Tibial nerve (tissue), 4 donors: ENCODE results near the gene UBL4A. TPM values are rescaled to one million over a fixed set of nuclear protein-coding genes. Genes with fewer than 3 reads are reported as not detected.

ENCODE experiments used
- DNase-seq, 2 donors: peaks; one replicate each; pipeline ENCODE4 v3.0.0-alpha.2; 2019; ENCODE audit warnings: low spot score in 2 of 2
- H3K27ac ChIP-seq, 4 donors: fragments of 200-600 bp; sonication (generic) in 3 of 4; one replicate each; pipeline ENCODE4 v1.5.1; 2017 to 2019; ENCODE audit warnings: mild to moderate bottlenecking in 1 of 4
- H3K27me3 ChIP-seq, 2 donors: fragments of 200-600 bp; sonication (generic) in 1 of 2; one replicate each; pipeline versions ENCODE4 v1.5.1 to v1.6.0; 2017 to 2019
- H3K36me3 ChIP-seq, 3 donors: fragments of 200-600 bp; sonication (generic); one replicate each; pipeline ENCODE4 v1.5.1; 2018 to 2019
- H3K4me1 ChIP-seq, 4 donors: fragments of 200-600 bp; sonication (generic) in 3 of 4; one replicate each; pipeline ENCODE4 v1.5.1; 2017 to 2019
- H3K4me3 ChIP-seq, 4 donors: fragments of 200-600 bp; sonication (generic) in 3 of 4; one replicate each; pipeline ENCODE4 v1.5.1; 2017 to 2019; ENCODE audit warnings: mild to moderate bottlenecking in 1 of 4, moderate library complexity in 1 of 4
- H3K9me3 ChIP-seq, 4 donors: fragments of 200-600 bp; sonication (generic) in 3 of 4; one replicate each; pipeline ENCODE4 v1.5.1; 2017 to 2019
- EP300 ChIP-seq, 2 donors: sonication (generic); formaldehyde crosslinking; IDR thresholded peaks; one replicate each; pipeline ENCODE4 v1.6.1; 2017; ENCODE audit warnings: antibody characterized with exemption in 2 of 2, mild to moderate bottlenecking in 1 of 2
- POLR2A ChIP-seq, 2 donors: fragments of 450-650 bp; IDR thresholded peaks; one replicate each; pipeline ENCODE4 v1.6.1; 2017; ENCODE audit warnings: antibody characterized with exemption in 2 of 2, mild to moderate bottlenecking in 2 of 2, moderate library complexity in 2 of 2
- WGBS, 2 donors: methylation state at CpG; one replicate each; pipeline ENCODE4 v1.1.5; 2018; 5-methylcytosine and 5-hydroxymethylcytosine counted together
- total RNA-seq, 4 donors: library from RNA; depleted of rRNA; stranded (reverse); fragments of >200 nt; gene quantifications; one replicate each; pipeline ENCODE4 v1.1.0, GENCODE V29; 2016
- TF ChIP-seq, protein P1 (sequence below), 5 experiments: fragments of 200-600 bp in 3 of 5; fragments of 450-650 bp in 2 of 5; sonication (generic) in 3 of 5; IDR thresholded peaks; one replicate each; pipeline ENCODE4 v1.5.1; 2016 to 2019; ENCODE audit warnings: antibody characterized with exemption in 5 of 5, mild to moderate bottlenecking in 3 of 5, moderate library complexity in 2 of 5

Gene UBL4A
- total RNA-seq, 4 donors from 2014 or later, result 39.0 to 58.5 (median 43.4) TPM

DNA sequence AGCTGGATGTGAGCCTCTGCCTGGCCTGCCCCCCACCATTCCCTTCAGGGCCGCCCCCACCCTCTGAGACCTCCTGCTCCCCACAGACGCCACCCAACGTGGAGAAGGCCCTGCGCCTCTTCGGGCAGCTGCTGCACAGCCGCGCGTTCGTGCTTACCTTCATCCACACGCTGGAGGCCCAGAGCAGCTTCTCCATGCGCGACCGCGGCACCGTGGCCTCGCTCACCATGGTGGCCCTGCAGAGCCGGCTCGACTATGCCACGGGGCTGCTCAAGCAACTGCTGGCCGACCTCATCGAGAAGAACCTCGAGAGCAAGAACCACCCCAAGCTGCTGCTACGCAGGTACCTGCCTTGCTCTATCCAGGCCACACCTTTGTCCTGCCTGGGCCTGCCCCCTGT lies 18.2 kb downstream of the UBL4A start:
- Histone ChIP-seq H3K27ac (no peak overlapping the region), H3K36me3 (peaks cover 0 to 95% (median 0%) of the 10 kb centered on the region in 3 donors), H3K4me3 (no peak overlapping the region), H3K27me3 (no peaks in the 10 kb centered on the region), H3K4me1 (no peaks in the 10 kb centered on the region), H3K9me3 (no peaks in the 10 kb centered on the region)
- WGBS, 2 donors, result 95 to 100% methylated on average over 2 to 16 of the region's 23 CpGs
- no peak for TF ChIP-seq EP300 (IDR thresholded peaks at IDR 0.05)
- TF ChIP-seq POLR2A (IDR thresholded peaks at IDR 0.05), result no peak
- no peak for DNase-seq

DNA sequence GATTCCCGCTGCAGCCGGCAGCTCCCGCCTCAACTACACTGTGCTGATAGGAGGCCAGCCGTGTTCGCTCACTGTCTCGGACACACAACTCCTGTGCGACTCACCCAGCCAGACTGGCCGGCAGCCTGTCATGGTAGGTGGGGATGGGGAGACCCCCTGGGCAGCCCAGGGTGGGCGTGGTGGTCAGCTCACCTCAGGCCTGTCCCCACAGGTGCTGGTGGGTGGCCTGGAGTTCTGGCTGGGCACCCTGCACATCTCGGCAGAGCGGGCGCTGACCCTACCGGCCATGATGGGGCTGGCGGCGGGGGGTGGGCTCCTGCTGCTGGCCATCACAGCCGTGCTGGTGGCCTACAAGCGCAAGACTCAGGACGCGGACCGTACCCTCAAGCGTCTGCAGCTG lies 18.9 kb downstream of the UBL4A start:
- H3K36me3 ChIP-seq, result peaks cover 0 to 91% (median 0%) of the 10 kb centered on the region in 3 donors
- no peak for TF ChIP-seq POLR2A (IDR thresholded peaks at IDR 0.05)
- TF ChIP-seq EP300 (IDR thresholded peaks at IDR 0.05), result no peak
- 100% methylated on average over 1 of the region's 21 CpGs; no CpG with 5 or more reads in 1 of the 2 donors for WGBS, 2 donors

DNA sequence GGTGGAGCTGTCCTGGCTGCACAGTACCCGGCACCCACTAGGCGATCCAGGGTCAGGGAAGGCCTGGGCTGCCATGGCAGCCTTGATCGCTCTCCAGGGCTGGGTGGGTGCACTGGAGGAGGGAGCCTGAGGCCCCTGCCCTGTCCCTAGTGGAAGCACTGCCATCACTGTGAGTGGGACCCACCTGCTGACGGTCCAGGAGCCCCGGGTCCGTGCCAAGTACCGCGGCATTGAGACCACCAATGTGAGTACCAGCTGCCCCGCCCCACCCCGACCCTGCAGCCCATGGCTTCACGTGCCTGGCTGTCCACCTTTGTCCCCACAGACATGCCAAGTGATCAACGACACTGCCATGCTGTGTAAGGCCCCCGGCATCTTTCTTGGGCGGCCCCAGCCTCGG lies 19.5 kb downstream of the UBL4A start:
- peaks cover 0 to 85% (median 0%) of the 10 kb centered on the region in 3 donors for H3K36me3 ChIP-seq
- no peaks in the 10 kb centered on the region for H3K27me3 ChIP-seq
- peaks cover 0 to 2% (median 0%) of the 10 kb centered on the region in 4 donors for H3K4me1 ChIP-seq
- no peak for DNase-seq
- no peaks in the 10 kb centered on the region for H3K9me3 ChIP-seq
- WGBS, 2 donors, result 96 to 100% methylated on average over 1 to 5 of the region's 15 CpGs
- no peak overlapping the region for H3K4me3 ChIP-seq
- TF ChIP-seq, protein P1, sequence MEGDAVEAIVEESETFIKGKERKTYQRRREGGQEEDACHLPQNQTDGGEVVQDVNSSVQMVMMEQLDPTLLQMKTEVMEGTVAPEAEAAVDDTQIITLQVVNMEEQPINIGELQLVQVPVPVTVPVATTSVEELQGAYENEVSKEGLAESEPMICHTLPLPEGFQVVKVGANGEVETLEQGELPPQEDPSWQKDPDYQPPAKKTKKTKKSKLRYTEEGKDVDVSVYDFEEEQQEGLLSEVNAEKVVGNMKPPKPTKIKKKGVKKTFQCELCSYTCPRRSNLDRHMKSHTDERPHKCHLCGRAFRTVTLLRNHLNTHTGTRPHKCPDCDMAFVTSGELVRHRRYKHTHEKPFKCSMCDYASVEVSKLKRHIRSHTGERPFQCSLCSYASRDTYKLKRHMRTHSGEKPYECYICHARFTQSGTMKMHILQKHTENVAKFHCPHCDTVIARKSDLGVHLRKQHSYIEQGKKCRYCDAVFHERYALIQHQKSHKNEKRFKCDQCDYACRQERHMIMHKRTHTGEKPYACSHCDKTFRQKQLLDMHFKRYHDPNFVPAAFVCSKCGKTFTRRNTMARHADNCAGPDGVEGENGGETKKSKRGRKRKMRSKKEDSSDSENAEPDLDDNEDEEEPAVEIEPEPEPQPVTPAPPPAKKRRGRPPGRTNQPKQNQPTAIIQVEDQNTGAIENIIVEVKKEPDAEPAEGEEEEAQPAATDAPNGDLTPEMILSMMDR (IDR thresholded peaks at IDR 0.05), result no peak
- no peak for TF ChIP-seq POLR2A (IDR thresholded peaks at IDR 0.05)
- H3K27ac ChIP-seq, result no peak overlapping the region

More for the DNA sequence above, 18.9 kb downstream of the UBL4A start:
- Histone ChIP-seq H3K4me1 (no peaks in the 10 kb centered on the region), H3K9me3 (no peaks in the 10 kb centered on the region), H3K4me3 (no peak overlapping the region), H3K27ac (no peak overlapping the region), H3K27me3 (no peaks in the 10 kb centered on the region)
- no peak for DNase-seq

DNA sequence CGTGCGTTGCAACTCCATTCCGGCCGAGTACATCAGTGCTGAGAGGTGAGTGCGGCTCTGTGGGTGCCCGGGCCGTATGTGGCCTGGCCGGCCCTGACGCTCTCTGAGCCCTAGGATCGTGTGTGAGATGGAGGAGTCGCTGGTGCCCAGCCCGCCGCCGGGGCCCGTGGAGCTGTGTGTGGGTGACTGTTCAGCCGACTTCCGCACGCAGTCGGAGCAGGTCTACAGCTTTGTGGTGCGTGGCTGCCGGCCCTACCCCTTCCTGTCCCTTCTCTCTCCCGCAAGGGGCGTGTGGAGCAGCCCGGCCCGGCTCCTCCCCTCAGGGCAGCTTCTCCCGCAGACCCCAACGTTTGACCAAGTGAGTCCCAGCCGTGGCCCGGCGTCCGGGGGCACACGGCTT lies 20.4 kb downstream of the UBL4A start:
- no peak for DNase-seq
- 86 to 92% methylated on average over 15 to 28 of the region's 32 CpGs for WGBS, 2 donors
- TF ChIP-seq, protein P1 (IDR thresholded peaks at IDR 0.05), result no peak
- TF ChIP-seq POLR2A (IDR thresholded peaks at IDR 0.05) (no peak), EP300 (IDR thresholded peaks at IDR 0.05) (no peak)
- Histone ChIP-seq H3K4me3 (no peak overlapping the region), H3K4me1 (peaks cover 0 to 11% (median 0%) of the 10 kb centered on the region in 4 donors), H3K27me3 (no peaks in the 10 kb centered on the region), H3K36me3 (peaks cover 0 to 76% (median 0%) of the 10 kb centered on the region in 3 donors), H3K9me3 (no peaks in the 10 kb centered on the region), H3K27ac (no peak overlapping the region)

DNA sequence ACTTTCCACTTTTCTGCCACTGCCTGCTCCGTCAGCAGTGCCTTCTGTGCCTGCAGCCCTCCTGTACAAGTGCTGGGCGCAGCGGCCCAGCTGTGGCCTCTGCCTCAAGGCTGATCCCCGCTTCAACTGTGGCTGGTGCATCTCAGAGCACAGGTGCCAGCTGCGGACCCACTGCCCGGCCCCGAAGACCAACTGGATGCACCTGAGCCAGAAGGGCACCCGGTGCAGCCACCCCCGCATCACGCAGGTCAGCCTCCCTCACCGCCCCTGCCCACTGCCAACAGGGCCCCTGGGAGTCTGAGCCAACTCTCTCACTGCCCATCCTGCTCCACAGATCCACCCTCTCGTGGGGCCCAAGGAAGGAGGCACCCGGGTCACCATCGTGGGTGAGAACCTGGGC lies 20.8 kb downstream of the UBL4A start:
- DNase-seq, result no peak
- H3K27me3 ChIP-seq, result no peaks in the 10 kb centered on the region
- no peak overlapping the region for H3K4me3 ChIP-seq
- H3K36me3 ChIP-seq, result peaks cover 0 to 72% (median 0%) of the 10 kb centered on the region in 3 donors
- WGBS, 2 donors, result 90 to 93% methylated on average over 2 to 13 of the region's 14 CpGs
- no peak for TF ChIP-seq POLR2A (IDR thresholded peaks at IDR 0.05)
- peaks cover 0 to 15% (median 0%) of the 10 kb centered on the region in 4 donors for H3K4me1 ChIP-seq
- no peaks in the 10 kb centered on the region for H3K9me3 ChIP-seq
- H3K27ac ChIP-seq, result no peak overlapping the region

DNA sequence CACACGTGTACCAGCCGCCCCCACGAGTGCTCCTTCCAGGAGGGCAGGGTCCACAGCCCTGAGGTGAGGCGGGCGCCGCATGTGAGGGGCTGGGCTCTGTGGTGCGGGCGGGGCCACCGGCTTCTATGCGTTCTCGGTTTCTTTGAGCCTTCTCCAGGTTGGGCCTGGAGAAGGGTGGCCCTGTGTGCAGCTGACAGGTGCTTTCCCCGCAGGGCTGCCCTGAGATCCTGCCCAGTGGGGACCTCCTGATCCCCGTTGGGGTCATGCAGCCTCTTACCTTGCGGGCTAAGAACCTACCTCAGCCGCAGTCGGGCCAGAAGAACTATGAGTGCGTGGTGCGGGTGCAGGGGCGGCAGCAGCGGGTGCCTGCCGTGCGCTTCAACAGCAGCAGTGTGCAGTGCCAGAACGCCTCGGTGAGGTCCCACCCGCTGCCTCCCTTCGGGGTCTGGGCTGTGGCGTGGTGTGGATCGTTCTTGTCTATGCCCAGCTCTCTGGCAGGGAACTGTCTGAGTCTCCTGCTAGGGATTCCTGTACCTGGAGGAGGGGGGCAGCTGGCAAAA lies 21.5 kb downstream of the UBL4A start:
- Histone ChIP-seq H3K27me3 (no peaks in the 10 kb centered on the region), H3K4me1 (peaks cover 0 to 23% (median 1%) of the 10 kb centered on the region in 4 donors), H3K4me3 (no peak overlapping the region), H3K9me3 (no peaks in the 10 kb centered on the region), H3K36me3 (peaks cover 0 to 65% (median 0%) of the 10 kb centered on the region in 3 donors), H3K27ac (no peak overlapping the region)
- no peak for DNase-seq
- TF ChIP-seq, protein P1 (IDR thresholded peaks at IDR 0.05), result no peak
- TF ChIP-seq POLR2A (IDR thresholded peaks at IDR 0.05), result no peak
- TF ChIP-seq EP300 (IDR thresholded peaks at IDR 0.05), result no peak
- WGBS, 2 donors, result 88 to 90% methylated on average over 13 to 25 of the region's 28 CpGs
